H9 (cell line): ENCODE results near the gene HARS1. TPM values are rescaled to one million over a fixed set of nuclear protein-coding genes. Genes with fewer than 3 reads are reported as not detected.

Experiments
- DNase-seq: peaks from one replicate; pipeline ENCODE4 v3.0.0-alpha.2; 2017
- H2AFZ ChIP-seq: one replicate; pipeline ENCODE4 v1.6.1; 2013; ENCODE audit warnings: mild to moderate bottlenecking, low read length, control low read depth, moderate library complexity
- H2AK5ac ChIP-seq: 2 replicates; pipeline ENCODE4 v1.6.1; 2013; ENCODE audit warnings: low read length, control low read depth, mixed read lengths; ENCODE audit not compliant: insufficient read length
- H2BK120ac ChIP-seq: one replicate; pipeline ENCODE4 v1.6.1; 2013; ENCODE audit warnings: low read depth, mild to moderate bottlenecking, low read length, control low read depth, inconsistent platforms; ENCODE audit not compliant: poor library complexity, severe bottlenecking
- H2BK12ac ChIP-seq: 2 replicates; pipeline ENCODE4 v1.6.1; 2013; ENCODE audit warnings: low read length, control low read depth, mixed read lengths, low read depth; ENCODE audit not compliant: insufficient read length
- H2BK15ac ChIP-seq: 2 replicates; pipeline ENCODE4 v1.6.1; 2013; ENCODE audit warnings: low read depth, low read length, control low read depth
- H2BK20ac ChIP-seq: one replicate; pipeline ENCODE4 v1.6.1; 2013; ENCODE audit warnings: low read depth, mild to moderate bottlenecking, low read length, control low read depth, inconsistent platforms; ENCODE audit not compliant: poor library complexity, severe bottlenecking
- H2BK5ac ChIP-seq: 2 replicates; pipeline ENCODE4 v1.6.1; 2013; ENCODE audit warnings: low read length, control low read depth, mixed read lengths; ENCODE audit not compliant: insufficient read length
- H3K14ac ChIP-seq: 2 replicates; pipeline ENCODE4 v1.6.1; 2013; ENCODE audit warnings: low read length, control low read depth; ENCODE audit not compliant: insufficient read depth
- H3K18ac ChIP-seq: 2 replicates; pipeline ENCODE4 v1.6.1; 2013; ENCODE audit warnings: low read depth, mild to moderate bottlenecking, mixed read lengths, low read length, control low read depth; ENCODE audit not compliant: insufficient read length
- H3K23ac ChIP-seq: 2 replicates; pipeline ENCODE4 v1.6.1; 2013; ENCODE audit warnings: low read length, control low read depth, mixed read lengths, low read depth; ENCODE audit not compliant: insufficient read length
- H3K23me2 ChIP-seq: 2 replicates; pipeline ENCODE4 v1.6.1; 2013; ENCODE audit warnings: low read depth, mild to moderate bottlenecking, mixed read lengths, low read length, control low read depth; ENCODE audit not compliant: insufficient read length, poor library complexity, severe bottlenecking
- H3K27ac ChIP-seq: 2 replicates; pipeline ENCODE4 v1.5.1; 2013; ENCODE audit warnings: low read length, control low read depth, mixed read lengths, low read depth; ENCODE audit not compliant: insufficient read length
- H3K27me3 ChIP-seq: 2 replicates; pipeline ENCODE4 v1.6.1; 2013; ENCODE audit warnings: low read length, control low read depth, inconsistent platforms; ENCODE audit not compliant: insufficient read depth
- H3K4ac ChIP-seq: 2 replicates; pipeline ENCODE4 v1.6.1; 2013; ENCODE audit warnings: low read depth, mild to moderate bottlenecking, control low read depth, inconsistent platforms, low read length, moderate library complexity
- H3K4me1 ChIP-seq: 2 replicates; pipeline ENCODE4 v1.6.1; 2013; ENCODE audit warnings: low read length, control low read depth, inconsistent platforms; ENCODE audit not compliant: insufficient read depth
- H3K4me2 ChIP-seq: 2 replicates; pipeline ENCODE4 v1.6.1; 2013; ENCODE audit warnings: low read length, control low read depth, mixed read lengths; ENCODE audit not compliant: insufficient read length, insufficient read depth
- H3K56ac ChIP-seq: 2 replicates; pipeline ENCODE4 v1.6.1; 2013; ENCODE audit warnings: low read depth, mild to moderate bottlenecking, mixed read lengths, low read length, control low read depth; ENCODE audit not compliant: insufficient read length
- H3K79me1 ChIP-seq: 2 replicates; pipeline ENCODE4 v1.6.1; 2013; ENCODE audit warnings: low read depth, mild to moderate bottlenecking, moderate library complexity, low read length, control low read depth, inconsistent platforms; ENCODE audit not compliant: insufficient read depth, poor library complexity, severe bottlenecking
- H3K79me2 ChIP-seq: 2 replicates; pipeline ENCODE4 v1.6.1; 2013; ENCODE audit warnings: low read length, control low read depth, inconsistent platforms; ENCODE audit not compliant: insufficient read depth
- H3K9ac ChIP-seq: 2 replicates; pipeline ENCODE4 v1.6.1; 2013; ENCODE audit warnings: low read length, control low read depth, mixed read lengths; ENCODE audit not compliant: insufficient read length; ENCODE audit errors: extremely low read depth
- H3K9me3 ChIP-seq: one replicate; pipeline ENCODE4 v1.6.1; 2013; ENCODE audit warnings: low read depth, low read length, inconsistent platforms; ENCODE audit not compliant: control insufficient read depth
- H3T11ph ChIP-seq: one replicate; pipeline ENCODE4 v1.6.1; 2013; ENCODE audit warnings: mild to moderate bottlenecking, low read length, control low read depth, inconsistent platforms
- H4K20me1 ChIP-seq: one replicate; pipeline ENCODE4 v1.6.1; 2013; ENCODE audit not compliant: control insufficient read depth, insufficient read length, insufficient read depth
- H4K5ac ChIP-seq: 2 replicates; pipeline ENCODE4 v1.6.1; 2013; ENCODE audit warnings: low read depth, mild to moderate bottlenecking, mixed read lengths, low read length, control low read depth; ENCODE audit not compliant: insufficient read length
- H4K8ac ChIP-seq: replicated peaks from 2 replicates; pipeline ENCODE4 v1.6.1; 2013; ENCODE audit warnings: low read length, control low read depth, mixed read lengths, low read depth; ENCODE audit not compliant: insufficient read length
- H4K91ac ChIP-seq: 2 replicates; pipeline ENCODE4 v1.6.1; 2013; ENCODE audit warnings: low read depth, mild to moderate bottlenecking, moderate library complexity, mixed read lengths, low read length, control low read depth; ENCODE audit not compliant: insufficient read length
- H3K27ac Mint-ChIP-seq, 3 experiments: 2 replicates in 2 of 3; 3 replicates in 1 of 3; pipeline ENCODE4 v1.8.0; 2020 to 2021; ENCODE audit warnings: mixed read lengths in 3 of 3, mild to moderate bottlenecking in 1 of 3, moderate library complexity in 1 of 3
- H3K27me3 Mint-ChIP-seq: 2 replicates; pipeline ENCODE4 v1.8.0; 2021; ENCODE audit warnings: low read depth, mild to moderate bottlenecking, moderate library complexity, mixed read lengths
- H3K36me3 Mint-ChIP-seq, 3 experiments: 2 replicates in 2 of 3; 3 replicates in 1 of 3; pipeline ENCODE4 v1.8.0; 2020 to 2021; ENCODE audit warnings: low read depth in 3 of 3, mixed read lengths in 3 of 3; ENCODE audit not compliant: insufficient read depth in 1 of 3
- H3K4me1 Mint-ChIP-seq, 2 experiments: 2 replicates each; pipeline ENCODE4 v1.8.0; 2020; ENCODE audit warnings: mixed read lengths in 2 of 2
- H3K4me3 Mint-ChIP-seq, 2 experiments: 2 replicates in 1 of 2; 3 replicates in 1 of 2; pipeline ENCODE4 v1.8.0; 2020 to 2021; ENCODE audit warnings: mild to moderate bottlenecking in 2 of 2, mixed read lengths in 2 of 2, moderate library complexity in 1 of 2
- H3K9me3 Mint-ChIP-seq, 2 experiments: 2 replicates in 1 of 2; 3 replicates in 1 of 2; pipeline ENCODE4 v1.8.0; 2020; ENCODE audit warnings: mild to moderate bottlenecking in 2 of 2, mixed read lengths in 2 of 2, moderate library complexity in 1 of 2
- WGBS: extraction: QIAGEN DNeasy Blood & Tissue Kit; methylation state at CpG from one replicate; pipeline ENCODE4 v1.1.7; 2013; ENCODE audit warnings: missing lambda C conversion rate, low lambda C conversion rate, mixed read lengths; ENCODE audit not compliant: insufficient read length; ENCODE audit errors: extremely low coverage; 5-methylcytosine and 5-hydroxymethylcytosine counted together
- total RNA-seq: library from RNA; stranded (reverse); gene quantifications from 2 replicates; pipeline ENCODE4 v1.2.1, GENCODE V29; 2021
- TF ChIP-seq, protein P1 (sequence below): fragments of 200-600 bp; sonication (generic); conservative IDR thresholded peaks from 3 replicates; pipeline ENCODE4 v1.8.0; 2021; ENCODE audit warnings: antibody characterized with exemption, mild to moderate bottlenecking

HARS1 gene
- total RNA-seq, 1 experiment from 2014 or later = 70.2 TPM

DNA sequence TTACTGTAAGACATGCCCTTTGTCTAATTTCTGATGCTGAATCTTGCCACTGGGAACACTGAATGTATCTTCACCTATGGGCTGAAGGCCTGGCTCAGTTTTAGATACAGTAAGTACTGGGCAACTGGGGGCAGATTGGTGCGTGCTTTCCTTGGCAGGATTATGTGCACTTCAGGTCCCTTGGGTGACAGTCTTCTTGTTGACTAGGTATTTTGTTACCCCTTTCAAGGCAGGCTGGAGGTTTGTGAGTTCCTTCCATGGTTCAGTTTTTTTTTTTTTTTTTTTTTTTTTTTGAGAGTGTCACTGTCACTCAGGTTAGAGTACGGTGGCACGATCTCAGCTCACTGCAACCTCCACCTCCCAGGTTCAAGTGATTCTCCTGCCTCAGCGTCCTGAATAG is 16.6 kb upstream of the HARS1 start:
- no CpG with 5 or more reads among the region's 4 CpGs for WGBS
- Mint-ChIP-seq H3K4me1 (peaks cover 6 to 12% of the 10 kb centered on the region in 2 experiments), H3K4me3 (no peak overlapping the region), H3K27me3 (peaks cover 3% of the 10 kb centered on the region; the same call in 1 of the 2 replicates), H3K27ac (no peak overlapping the region), H3K36me3 (peaks cover 24 to 43% (median 33%) of the 10 kb centered on the region in 3 experiments), H3K9me3 (no peaks in the 10 kb centered on the region; a peak in 1 of 5 replicates)
- Histone ChIP-seq H2AFZ (no peak overlapping the region), H2BK5ac (no peak overlapping the region), H3K18ac (no peak overlapping the region), H3K23me2 (peaks cover 2% of the 10 kb centered on the region), H3K27me3 (no peaks in the 10 kb centered on the region), H2AK5ac (no peak overlapping the region), H3K9ac (no peak overlapping the region), H4K20me1 (no peaks in the 10 kb centered on the region), H4K91ac (no peak overlapping the region), H3K4ac (no peak overlapping the region), H4K8ac (no peak overlapping the region), H2BK20ac (no peak overlapping the region), H3K79me2 (no peaks in the 10 kb centered on the region), H3K14ac (no peak overlapping the region), H3K56ac (no peak overlapping the region), H3K9me3 (no peaks in the 10 kb centered on the region), H3K79me1 (no peaks in the 10 kb centered on the region), H3K4me2 (no peak overlapping the region), H3T11ph (no peak overlapping the region), H3K23ac (no peak overlapping the region), H4K5ac (no peak overlapping the region), H3K4me1 (no peaks in the 10 kb centered on the region), H2BK15ac (no peak overlapping the region), H2BK12ac (no peak overlapping the region), H3K27ac (no peak overlapping the region), H2BK120ac (no peak overlapping the region)
- TF ChIP-seq, protein P1, sequence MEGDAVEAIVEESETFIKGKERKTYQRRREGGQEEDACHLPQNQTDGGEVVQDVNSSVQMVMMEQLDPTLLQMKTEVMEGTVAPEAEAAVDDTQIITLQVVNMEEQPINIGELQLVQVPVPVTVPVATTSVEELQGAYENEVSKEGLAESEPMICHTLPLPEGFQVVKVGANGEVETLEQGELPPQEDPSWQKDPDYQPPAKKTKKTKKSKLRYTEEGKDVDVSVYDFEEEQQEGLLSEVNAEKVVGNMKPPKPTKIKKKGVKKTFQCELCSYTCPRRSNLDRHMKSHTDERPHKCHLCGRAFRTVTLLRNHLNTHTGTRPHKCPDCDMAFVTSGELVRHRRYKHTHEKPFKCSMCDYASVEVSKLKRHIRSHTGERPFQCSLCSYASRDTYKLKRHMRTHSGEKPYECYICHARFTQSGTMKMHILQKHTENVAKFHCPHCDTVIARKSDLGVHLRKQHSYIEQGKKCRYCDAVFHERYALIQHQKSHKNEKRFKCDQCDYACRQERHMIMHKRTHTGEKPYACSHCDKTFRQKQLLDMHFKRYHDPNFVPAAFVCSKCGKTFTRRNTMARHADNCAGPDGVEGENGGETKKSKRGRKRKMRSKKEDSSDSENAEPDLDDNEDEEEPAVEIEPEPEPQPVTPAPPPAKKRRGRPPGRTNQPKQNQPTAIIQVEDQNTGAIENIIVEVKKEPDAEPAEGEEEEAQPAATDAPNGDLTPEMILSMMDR = no peak
- DNase-seq = no peak
